Stimulated activated CD8-positive, alpha-beta memory T cell treated with anti-CD3 and anti-CD28 coated beads, Interleukin-12 subunit alpha, Interleukin-12 subunit beta, amount 100 ng/mL, for 4 hours (primary cell): ENCODE results near the gene OR2A14.
A peak's percentile ranks its signal among the peaks of the same experiment; 100 is the strongest.
"Not testable (repeated sequence)": the region's sequence is repeated elsewhere in the genome, so short reads cannot be mapped to it uniquely, and the experiment has no call there.

ENCODE experiments used
- DNase-seq: peaks from one replicate; pipeline ENCODE4 v3.0.0-alpha.2; 2020; ENCODE audit warnings: low read depth

The OR2A14 gene, protein sequence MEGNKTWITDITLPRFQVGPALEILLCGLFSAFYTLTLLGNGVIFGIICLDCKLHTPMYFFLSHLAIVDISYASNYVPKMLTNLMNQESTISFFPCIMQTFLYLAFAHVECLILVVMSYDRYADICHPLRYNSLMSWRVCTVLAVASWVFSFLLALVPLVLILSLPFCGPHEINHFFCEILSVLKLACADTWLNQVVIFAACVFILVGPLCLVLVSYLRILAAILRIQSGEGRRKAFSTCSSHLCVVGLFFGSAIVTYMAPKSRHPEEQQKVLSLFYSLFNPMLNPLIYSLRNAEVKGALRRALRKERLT

DNA sequence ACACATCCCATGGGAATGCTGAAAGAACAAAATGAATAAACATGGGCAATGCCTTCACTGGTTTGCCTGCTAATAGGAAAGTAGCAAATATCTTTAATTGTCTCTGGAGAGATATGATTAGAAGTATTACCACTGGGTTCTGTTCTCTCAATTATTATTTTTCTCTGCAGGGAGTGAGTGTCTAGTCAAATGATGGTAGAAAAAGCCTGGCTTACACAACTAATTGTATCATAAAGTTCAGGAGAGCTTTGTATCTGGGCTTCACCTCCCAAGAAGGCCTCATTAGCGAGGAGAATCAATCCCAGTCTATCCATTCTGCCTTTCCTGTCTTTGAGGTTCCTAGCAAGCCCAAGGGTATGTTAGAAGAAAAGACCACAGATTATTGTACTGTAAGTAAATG, at the start of gene OR2A14:
Gene OR2A14, plus strand, starts transcription at position 301 of the 400 bp plus-strand sequence. CDS start 5,937 bp downstream, outside the sequence.
- DNase-seq, result no peak

GRCh38 chr7:144074374-144074773, 48.6 kb upstream of the OR2A14 start:
- DNase-seq, result no peak

GRCh38 chr7:144085978-144086377, 37.0 kb upstream of the OR2A14 start, which contains the start of gene OR2A12:
Gene OR2A12, plus strand, starts transcription at chr7:144086278. Its CDS starts 8,830 bp downstream, at chr7:144095108.
- DNase-seq, result no peak

GRCh38 chr7:144086730-144087129, 36.2 kb upstream of the OR2A14 start:
- no peak for DNase-seq

DNA sequence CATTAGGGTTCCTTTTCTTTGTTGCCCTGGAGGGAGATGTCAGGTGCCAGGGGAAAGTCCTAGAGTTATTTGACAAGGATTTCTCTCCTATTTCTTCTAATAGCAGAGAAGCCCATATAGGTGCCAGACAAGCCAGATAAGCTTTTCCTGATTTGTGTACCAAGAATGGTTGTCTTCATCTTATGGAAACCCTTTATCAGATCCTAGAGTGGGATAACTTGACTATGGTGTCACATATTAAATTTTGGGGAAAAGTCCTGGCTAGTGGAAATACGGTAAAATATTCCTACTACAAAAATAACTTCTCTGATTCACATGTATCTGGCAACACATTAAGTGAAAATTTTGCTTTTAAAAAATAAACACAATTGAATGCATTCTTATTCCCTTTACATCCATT, 35.7 kb upstream of the OR2A14 start:
- no peak for DNase-seq

- no peak for DNase-seq
These were observed 32.3 kb upstream of the OR2A14 start for GRCh38 chr7:144090667-144091066.

GRCh38 chr7:144098776-144099175, 24.2 kb upstream of the OR2A14 start:
- DNase-seq, result no peak

DNA sequence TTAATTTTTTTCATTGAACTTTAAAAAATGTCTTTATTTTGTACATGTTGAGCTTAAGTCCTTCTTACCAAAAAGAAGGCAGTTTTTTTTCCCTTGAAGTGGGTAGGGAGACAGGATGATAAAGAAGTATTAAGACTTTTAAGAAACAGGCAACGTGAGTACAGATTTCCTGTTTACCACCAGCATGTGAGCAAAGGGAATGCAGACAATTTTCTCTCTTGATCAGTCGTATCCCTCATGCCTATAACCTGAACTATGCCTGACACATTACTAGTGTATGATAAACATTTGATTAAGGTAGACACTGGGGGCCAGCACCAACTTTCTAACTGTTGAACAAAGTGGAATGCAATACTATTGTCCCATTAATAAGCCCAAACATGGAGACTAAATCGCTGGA, 22.4 kb upstream of the OR2A14 start:
- DNase-seq, result no peak

GRCh38 chr7:144102041-144102440, 20.9 kb upstream of the OR2A14 start:
- no peak for DNase-seq

GRCh38 chr7:144105211-144105610, 17.8 kb upstream of the OR2A14 start:
- no peak for DNase-seq

- DNase-seq, result no peak
These were observed 13.7 kb upstream of the OR2A14 start, which contains the start of gene OR2A2 for GRCh38 chr7:144109283-144109682. Gene OR2A2, plus strand, starts transcription at chr7:144109583. Its CDS starts 0 bp downstream, at chr7:144109583.

- DNase-seq, result no peak
These were observed 12.7 kb upstream of the OR2A14 start for GRCh38 chr7:144110272-144110671.

- DNase-seq, result no peak
These were observed 9.3 kb upstream of the OR2A14 start for GRCh38 chr7:144113651-144114050.

DNA sequence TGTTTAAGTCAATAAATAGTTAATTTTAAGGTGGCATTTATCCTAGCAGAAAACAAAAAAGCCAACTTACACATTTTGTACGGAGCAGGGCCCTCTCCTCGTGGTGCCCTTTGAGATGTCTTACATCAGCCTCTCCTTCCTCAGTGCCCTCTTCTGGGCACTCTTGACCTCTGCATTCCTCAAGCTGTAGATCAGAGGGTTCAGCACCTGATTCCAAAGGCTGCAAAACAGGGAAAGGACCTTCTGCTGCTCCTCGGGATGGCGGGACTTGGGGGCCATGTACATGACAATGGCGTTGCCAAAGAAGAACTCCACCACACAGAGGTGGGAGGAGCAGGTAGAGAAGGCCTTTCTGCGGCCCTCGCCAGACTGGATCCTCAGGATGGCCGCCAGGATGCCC, 4.6 kb upstream of the OR2A14 start:
- DNase-seq, result no peak

- peak; percentile 57 for DNase-seq
These were observed 4.8 kb downstream of the OR2A14 start for GRCh38 chr7:144127714-144128334.

GRCh38 chr7:144129601-144130000, 6.6 kb downstream of the OR2A14 start:
- DNase-seq, result not testable (repeated sequence)

DNA sequence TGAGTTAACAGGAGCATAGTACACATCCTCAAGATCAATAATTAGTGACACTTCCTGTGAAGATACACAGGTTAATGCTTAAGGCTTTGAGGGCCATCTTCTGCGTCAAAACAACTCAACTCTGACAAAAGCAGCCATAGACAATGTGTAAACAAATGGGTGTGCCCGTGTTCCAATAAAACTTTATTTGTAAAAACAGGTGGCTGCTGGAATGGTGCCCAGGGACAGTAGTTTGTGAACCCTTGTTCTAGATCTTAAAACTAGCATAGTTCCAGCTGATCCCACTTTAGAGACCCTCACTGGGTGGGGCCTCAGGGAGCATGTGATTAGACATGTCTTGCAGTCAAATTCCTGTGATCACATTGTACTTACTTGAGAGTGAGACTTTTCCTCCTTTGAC, 7.8 kb downstream of the OR2A14 start:
- no peak for DNase-seq

- no peak for DNase-seq
These were observed 9.3 kb downstream of the OR2A14 start for GRCh38 chr7:144132262-144132661.

DNA sequence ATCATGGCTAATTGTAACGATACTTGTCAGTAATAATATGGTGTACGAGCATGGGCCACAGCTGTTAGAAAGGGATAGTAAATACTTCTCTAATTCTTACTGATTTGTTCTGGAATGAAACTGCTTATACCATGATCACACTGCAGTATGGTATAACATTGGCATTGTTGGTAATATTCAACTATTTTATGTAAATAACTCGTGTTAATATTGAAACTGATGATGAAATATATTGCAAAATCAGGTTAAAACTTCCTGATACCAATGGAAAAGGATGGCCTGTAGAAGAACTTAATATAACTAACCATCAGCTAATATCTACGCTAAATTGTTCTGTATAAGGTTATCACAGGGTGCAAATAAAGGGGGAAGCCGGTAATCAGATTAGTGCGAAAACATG, 10.3 kb downstream of the OR2A14 start:
- DNase-seq, result no peak

DNA sequence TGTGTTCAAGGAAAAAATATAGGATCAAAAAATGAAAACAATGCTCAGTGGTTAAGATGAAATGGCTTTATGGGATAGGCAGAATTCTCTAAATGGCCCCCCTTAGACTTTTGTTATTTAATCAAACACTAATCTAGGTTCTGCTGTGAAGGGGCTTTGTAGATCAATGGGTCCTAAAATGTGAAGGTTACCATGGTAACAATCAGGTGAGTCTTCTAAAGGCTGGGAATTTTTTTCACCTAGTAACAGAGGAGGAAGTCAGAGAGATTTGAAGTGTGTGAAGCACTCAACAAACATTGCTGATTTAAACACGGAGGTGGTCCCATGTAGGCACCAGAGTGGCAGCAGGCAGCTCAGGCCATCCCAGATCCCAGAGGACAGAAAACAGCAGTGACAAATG, 11.1 kb downstream of the OR2A14 start:
- no peak for DNase-seq

- DNase-seq, result no peak
These were observed 14.5 kb downstream of the OR2A14 start for GRCh38 chr7:144137501-144137900.

DNA sequence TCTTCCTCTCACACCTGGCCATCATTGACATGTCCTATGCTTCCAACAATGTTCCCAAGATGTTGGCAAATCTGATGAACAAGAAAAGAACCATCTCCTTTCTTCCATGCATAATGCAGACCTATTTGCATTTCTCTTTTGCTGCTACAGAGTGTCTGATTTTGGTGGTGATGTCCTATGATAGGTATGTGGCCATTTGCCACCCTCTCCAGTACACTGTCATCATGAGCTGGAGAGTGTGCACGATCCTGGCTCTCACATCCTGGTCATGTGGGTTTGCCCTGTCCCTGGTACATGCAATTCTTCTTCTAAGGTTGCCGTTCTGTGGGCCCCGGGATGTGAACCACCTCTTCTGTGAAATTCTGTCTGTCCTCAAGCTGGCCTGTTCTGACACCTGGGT, 19.2 kb downstream of the OR2A14 start:
- DNase-seq, result no peak

GRCh38 chr7:144144426-144144825, 21.4 kb downstream of the OR2A14 start:
- DNase-seq, result no peak
